Epithelial cell of esophagus (primary cell): Measurements from ENCODE around the gene SORCS2.

Experiments
- DNase-seq: peaks from one replicate; pipeline ENCODE4 v3.0.0; 2010; ENCODE audit warnings: low read depth
- H3K4me3 ChIP-seq: 2 replicates; pipeline ENCODE4 v1.5.1; 2011; ENCODE audit warnings: mild to moderate bottlenecking, low read length, control low read depth
- TF ChIP-seq, protein P1 (sequence below): IDR thresholded peaks from 2 replicates; pipeline ENCODE4 v1.5.1; 2011; ENCODE audit warnings: low read depth, mild to moderate bottlenecking, low read length, control low read depth, inconsistent platforms; ENCODE audit not compliant: insufficient read depth; ENCODE audit errors: missing control alignments

The SORCS2 gene

DNA sequence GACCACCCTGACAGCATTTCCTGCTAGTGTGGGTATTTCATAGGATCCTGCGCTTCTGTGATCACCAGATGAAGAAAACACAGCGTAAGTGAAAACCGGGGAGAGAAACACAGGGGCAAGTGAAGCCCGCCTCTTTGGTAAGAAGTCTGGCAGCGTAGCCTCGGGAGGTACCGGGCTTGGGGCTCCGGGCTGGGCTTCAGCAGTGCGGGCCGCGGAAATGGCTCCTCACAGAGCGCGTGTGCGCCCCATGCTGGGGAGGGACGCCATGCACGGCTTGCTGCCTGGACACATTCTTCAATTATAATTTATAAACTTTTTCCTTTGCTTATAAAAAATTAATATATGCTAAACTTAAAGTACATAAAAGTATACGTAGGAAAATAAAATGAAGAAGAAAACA lies 595.9 kb downstream of the SORCS2 start:
- H3K4me3 ChIP-seq, result no peak overlapping the region
- TF ChIP-seq, protein P1, sequence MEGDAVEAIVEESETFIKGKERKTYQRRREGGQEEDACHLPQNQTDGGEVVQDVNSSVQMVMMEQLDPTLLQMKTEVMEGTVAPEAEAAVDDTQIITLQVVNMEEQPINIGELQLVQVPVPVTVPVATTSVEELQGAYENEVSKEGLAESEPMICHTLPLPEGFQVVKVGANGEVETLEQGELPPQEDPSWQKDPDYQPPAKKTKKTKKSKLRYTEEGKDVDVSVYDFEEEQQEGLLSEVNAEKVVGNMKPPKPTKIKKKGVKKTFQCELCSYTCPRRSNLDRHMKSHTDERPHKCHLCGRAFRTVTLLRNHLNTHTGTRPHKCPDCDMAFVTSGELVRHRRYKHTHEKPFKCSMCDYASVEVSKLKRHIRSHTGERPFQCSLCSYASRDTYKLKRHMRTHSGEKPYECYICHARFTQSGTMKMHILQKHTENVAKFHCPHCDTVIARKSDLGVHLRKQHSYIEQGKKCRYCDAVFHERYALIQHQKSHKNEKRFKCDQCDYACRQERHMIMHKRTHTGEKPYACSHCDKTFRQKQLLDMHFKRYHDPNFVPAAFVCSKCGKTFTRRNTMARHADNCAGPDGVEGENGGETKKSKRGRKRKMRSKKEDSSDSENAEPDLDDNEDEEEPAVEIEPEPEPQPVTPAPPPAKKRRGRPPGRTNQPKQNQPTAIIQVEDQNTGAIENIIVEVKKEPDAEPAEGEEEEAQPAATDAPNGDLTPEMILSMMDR, result no peak
- no peak for DNase-seq

DNA sequence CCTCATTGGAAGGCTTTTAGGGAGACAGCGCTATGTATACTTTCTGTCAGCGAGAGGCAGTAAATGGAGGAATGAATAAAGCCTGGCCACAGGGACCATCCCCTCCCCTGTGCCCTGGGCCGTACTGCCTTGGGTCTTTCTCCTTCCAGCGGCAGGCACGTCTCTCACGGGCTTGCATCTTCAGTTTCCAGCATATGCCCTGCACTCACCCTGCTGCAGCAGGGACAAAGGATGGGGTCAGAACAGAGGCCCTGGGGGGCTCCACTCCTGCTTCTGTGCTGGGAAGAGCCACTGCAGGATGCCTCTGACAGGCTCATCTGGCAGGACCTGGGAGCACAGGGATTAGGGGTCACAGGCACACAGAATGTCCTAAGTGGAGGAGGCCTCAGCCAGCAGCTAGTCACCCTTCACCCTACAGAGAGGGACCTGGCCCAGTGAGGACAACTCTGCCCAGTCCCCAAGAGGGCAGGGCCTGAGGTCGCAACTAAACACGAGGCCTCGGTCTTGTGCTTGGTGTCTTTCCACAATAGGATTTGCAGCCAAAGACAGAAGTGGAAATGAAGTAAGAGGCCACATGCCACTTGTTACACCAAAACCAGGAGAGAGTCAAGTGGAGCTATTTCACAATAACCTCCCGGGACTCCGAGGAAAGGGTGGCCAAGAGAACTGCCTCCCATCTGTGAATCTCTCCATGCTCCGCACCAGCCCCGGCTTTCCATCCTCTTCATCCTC lies 596.5 kb downstream of the SORCS2 start:
- no peak for DNase-seq
- TF ChIP-seq, protein P1, result no peak
- H3K4me3 ChIP-seq, result no peak overlapping the region

DNA sequence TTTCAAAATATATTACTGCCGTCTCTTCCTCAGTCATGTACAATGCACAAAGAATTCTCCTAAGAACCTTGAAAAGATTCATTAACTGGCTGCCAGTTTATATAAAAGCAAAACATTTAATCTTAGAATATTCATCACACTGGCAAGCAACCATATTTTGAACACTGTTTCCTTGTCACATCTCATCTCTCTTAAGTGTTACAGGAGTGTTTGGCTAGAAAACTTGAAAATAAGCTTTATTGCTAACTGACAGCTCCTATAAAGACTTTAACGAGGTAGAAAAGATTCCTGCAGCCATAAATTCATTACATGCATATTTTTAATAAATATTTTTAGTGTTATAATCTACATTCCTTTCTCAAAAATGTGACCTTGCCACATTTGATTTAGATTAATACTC lies 597.7 kb downstream of the SORCS2 start:
- no peak overlapping the region for H3K4me3 ChIP-seq
- no peak for DNase-seq
- TF ChIP-seq, protein P1, result no peak

DNA sequence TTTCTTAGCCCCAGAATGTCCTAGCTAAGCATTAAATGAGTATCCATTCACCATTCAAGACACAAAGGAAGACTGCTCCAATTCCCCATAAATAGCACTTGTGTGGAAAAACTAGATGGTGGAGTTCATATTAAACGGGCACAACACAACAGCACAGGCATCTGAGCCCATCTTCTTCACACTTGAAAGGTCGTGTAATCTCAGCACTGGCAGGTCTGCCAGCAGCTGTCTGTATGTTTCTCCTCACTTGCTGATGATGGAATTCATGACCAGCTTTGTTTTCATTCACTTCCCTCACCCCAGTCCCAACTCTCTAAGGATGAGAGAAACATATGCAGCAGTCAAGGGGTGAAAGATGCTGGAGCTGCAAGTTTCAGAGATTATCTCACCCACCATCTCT lies 598.7 kb downstream of the SORCS2 start:
- no peak for DNase-seq
- TF ChIP-seq, protein P1, result no peak
- H3K4me3 ChIP-seq, result no peak overlapping the region
